HG03439 (cell line): Measurements from ENCODE around the gene KRT82.
"Not testable (repeated sequence)": the region's sequence is repeated elsewhere in the genome, so short reads cannot be mapped to it uniquely, and the experiment has no call there.

Source experiments
- ATAC-seq: cut with Tn5 transposase; IDR thresholded peaks from one replicate; pipeline ENCODE4 v1.9.1; 2021; ENCODE audit warnings: mild to moderate bottlenecking, moderate library complexity; ENCODE audit not compliant: unreplicated experiment

KRT82 gene

GRCh38 chr12:52405922-52406385 is at the start of gene KRT82:
KRT82 (minus strand) TSS chr12:52406335; CDS start chr12:52406277, 58 bp downstream.
- ATAC-seq = no peak

GRCh38 chr12:52455821-52456220 is 49.7 kb upstream of the KRT82 start:
- ATAC-seq = no peak

DNA sequence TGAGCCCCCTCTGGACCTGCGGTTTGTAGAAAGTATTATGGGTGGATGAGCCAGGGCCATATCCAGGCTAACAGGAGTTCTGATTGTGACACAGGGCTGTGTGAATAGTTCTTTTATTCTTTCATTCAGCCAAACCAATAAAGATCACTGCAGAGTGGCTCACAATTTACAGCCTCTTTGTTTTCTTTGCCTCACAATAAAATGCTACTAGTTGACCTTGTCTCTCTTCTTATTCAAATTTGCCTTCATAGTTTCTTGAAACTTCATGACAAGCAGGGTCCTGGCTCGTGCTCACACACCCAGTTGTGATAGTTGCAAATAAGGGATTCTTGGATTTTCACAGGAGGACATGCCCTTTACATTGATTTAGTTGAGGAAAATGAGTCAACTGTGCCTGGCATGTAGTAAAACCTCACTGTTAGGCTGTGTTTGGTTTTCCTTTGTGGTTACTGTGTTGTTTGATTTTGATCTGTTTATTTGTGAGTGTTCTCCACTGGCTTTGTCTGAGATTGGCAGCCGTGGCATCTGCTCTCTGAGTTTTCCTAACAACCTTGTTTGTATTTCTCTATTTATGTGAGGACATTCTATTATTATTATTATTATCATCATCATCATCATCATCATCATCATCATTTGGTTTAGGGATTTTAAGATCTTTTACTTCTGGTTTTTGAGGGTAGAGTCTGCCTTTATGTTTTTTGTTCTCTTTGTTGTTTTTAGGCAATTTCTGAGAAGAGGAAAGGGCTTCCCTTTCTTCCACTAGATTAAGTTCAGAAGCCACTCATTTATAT is 48.5 kb upstream of the KRT82 start:
- ATAC-seq = no peak

DNA sequence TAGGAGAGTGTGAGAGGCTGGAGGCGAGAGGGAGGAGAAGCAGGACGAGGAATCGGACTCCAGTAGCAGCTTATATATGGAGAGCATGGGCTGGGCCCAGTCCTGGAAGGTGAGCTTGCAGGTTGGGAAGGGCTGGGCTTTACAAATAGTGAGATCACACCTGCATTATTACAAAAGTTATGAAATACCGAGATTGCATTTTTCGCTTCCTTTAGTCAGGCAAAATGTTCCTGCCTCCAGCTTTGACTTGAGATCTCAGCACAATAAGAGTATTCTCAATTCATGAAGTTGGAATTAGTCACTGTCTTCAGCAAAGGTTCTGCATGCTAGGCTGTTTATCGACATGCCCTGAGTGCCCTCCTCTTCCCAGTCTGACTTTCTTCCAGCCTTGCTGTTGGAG is 46.0 kb upstream of the KRT82 start, which contains the start of gene KRT6B:
TSS of gene KRT6B (minus strand) at position 46 of the 400 bp plus-strand sequence. CDS start 68 bp downstream, outside the sequence.
- ATAC-seq = no peak

GRCh38 chr12:52448228-52448627 is 42.1 kb upstream of the KRT82 start:
- ATAC-seq = no peak

GRCh38 chr12:52447196-52447595 is 41.1 kb upstream of the KRT82 start:
- not testable (repeated sequence) for ATAC-seq

DNA sequence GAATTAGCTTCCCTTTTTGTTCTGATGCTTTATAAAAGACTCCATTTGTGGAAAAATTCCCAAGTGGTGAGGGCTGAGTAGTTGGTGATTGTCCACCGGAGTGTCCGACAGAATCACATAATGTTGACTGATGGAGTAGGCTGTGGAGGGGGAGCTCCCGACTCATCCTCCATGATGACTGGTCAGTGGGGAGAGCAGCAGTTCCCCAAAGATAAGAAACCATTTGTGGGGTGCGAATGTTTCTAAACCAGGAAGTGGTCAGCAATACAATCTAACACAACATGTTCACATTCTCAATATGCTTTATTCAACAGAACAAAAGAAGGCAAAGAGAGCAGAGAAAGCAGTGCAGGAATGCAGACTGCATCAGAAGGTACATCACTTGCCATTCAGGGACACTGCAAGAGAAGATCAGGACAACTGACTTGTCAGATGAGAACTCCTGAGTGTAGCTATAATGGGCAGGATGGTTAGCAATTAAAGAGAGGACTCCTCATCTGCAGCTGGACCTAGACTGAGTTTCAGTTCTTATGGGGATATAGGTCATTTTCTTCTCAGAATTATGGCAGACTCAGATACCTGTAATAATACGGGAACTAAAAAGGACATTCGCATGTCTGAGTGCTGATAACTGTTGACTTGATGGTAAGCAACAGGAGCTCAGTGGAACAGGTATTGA is 40.4 kb upstream of the KRT82 start:
- no peak for ATAC-seq

- ATAC-seq = no peak
Measured at GRCh38 chr12:52445876-52446275, 39.7 kb upstream of the KRT82 start.

DNA sequence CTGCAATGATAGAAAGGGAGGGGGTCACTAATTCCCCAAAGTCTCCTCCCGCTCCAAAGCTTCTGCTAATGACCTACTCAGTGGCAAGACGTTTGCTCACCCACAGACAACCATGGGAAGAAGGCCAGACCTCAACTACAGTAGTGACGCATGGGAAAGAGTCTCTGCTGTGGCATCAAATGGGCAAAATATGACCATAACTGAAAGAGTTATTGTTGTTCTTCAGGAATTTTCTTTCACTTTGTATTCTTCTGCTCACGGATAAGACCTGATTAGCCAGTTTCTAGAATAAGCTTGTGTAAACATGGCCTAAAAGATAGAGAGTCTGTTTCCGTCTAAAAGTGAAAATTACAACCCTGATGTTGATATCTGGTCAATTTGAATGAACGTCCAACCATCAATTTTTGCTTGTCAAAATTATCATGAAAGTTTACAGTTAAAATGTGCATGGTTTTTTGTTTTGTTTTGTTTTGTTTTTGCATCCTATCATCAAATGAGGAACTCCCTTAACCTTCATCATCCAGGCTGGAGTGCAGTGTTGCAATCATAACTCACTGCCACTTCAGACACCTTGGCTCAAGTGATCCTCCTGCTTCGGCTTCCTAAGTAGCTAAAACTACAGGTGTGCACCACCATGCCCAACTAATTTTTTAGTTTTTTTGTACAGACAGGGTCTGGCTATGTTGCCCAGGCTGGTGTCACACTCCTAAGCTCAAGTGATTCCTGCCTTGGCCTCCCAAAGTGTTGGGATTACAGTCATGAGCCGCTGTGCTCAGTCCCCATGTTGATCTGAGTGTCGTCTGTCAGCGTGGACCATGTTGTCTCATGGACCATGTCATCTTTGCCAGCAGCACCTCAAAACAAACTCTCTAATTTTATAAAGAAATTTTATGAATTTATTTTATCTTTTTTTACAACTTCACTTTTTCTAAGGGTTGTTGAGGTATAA is 38.8 kb upstream of the KRT82 start:
- ATAC-seq = no peak

DNA sequence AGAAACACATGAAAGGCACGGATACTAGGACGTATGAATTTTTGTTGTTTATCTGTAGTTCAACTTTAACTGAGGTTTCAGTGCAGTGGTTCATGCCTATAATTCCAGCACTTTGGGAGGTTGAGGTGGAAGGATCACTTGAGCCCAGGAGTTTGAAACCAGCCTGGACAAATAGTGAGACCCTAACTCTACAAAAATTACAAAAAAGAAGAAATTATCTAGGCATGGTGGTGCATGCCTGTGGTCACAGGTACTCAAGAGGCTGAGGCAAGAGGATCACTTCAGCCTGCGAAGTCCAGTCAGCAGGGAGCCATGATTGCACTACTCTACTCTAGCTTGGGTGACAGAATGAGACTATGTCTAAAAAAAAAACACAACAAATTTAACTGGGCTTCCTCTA is 37.8 kb upstream of the KRT82 start:
- ATAC-seq = no peak

DNA sequence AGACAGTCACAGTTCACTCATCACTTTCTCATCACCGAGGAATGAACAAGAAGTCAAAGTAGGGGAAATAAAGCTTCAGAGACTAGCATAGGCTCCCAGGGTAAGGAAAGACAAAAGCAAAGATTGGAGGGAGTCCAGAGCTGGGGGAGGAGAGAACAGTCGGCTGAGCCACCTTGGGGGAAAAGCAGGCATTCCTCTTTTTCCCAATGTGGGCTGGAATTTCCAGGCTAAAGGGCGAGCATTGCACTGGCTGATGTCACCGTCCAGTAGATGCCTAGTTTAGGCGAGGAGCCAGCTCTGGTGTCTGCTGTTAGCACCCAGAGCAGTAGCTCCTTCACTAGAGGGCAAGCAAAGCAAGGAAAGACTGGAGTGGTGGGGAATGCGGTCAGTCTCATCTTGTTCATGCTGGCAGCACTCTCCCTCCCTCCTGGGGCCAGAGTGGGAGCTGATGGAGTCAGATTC is 36.5 kb upstream of the KRT82 start:
- no peak for ATAC-seq

- no peak for ATAC-seq
Measured at GRCh38 chr12:52441320-52441911, 35.3 kb upstream of the KRT82 start.

GRCh38 chr12:52440821-52441319 is 34.7 kb upstream of the KRT82 start:
- no peak for ATAC-seq

DNA sequence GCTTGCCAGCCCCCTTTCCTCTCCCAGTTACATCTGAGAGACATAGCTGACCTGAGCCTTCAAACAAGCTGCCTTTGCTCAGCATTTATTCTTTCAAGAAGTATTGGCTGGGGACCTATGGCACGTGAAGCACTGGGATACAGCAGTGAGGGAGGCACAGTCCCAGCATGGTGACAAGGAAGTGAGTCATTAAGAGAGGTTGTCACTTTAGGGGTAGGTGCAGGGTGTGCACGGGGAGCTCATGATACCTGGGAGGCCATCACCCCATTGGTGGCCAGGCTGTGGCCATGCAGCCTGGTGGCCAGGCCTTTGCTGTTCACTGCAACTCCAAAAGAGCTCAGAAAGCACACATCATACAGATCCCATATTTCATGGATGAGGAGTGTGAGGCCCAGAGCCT is 33.7 kb upstream of the KRT82 start:
- no peak for ATAC-seq

DNA sequence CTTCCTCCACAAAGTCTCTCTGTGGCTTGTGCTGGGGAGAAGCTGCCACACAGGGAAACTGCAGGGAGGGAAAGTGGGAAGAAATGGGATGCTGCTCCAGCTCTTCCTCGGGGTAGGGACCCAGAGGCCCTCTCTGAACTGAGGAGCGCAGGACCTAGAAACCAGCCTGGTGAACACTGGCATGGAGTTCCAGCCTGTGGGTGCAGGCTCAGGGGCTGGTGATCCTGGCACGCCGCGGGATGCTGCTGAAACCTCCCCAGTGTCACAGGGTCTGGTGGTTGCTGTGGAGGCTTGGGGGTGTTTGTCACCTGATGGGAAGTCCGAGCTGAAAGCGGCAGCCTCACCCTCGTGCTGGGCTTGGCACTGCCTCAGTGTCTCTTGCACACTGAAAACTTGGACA is 33.3 kb upstream of the KRT82 start:
- no peak for ATAC-seq

GRCh38 chr12:52438305-52439301 is 32.5 kb upstream of the KRT82 start:
- ATAC-seq = no peak

DNA sequence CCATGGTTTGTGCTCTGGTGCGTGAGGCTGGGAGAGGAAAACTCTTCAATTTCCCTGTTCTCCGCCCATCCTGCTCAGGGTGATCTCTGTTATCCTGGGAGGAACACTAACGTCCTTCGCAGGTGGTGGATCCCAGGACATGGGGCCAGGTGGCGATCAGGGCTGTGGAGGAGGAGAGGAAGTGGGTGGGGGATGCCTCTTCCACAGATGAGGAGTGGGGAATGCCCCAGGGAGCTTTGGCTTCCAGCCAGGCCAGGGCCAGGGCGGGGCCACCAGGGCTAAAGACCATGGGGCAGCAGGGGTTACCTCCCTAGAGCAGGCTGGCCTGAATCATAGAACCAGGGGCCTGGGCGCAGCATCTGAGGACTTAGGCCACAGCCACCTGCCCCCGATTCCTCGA is 31.4 kb upstream of the KRT82 start:
- ATAC-seq = no peak

- no peak for ATAC-seq
Measured at GRCh38 chr12:52436828-52437474, 30.8 kb upstream of the KRT82 start.
